GM19455 (cell line): ENCODE results near the gene SSUH2.

ENCODE experiments used
- ATAC-seq: cut with Tn5 transposase; IDR thresholded peaks from one replicate; pipeline ENCODE4 v1.9.1; 2021; ENCODE audit not compliant: unreplicated experiment

Gene SSUH2

DNA sequence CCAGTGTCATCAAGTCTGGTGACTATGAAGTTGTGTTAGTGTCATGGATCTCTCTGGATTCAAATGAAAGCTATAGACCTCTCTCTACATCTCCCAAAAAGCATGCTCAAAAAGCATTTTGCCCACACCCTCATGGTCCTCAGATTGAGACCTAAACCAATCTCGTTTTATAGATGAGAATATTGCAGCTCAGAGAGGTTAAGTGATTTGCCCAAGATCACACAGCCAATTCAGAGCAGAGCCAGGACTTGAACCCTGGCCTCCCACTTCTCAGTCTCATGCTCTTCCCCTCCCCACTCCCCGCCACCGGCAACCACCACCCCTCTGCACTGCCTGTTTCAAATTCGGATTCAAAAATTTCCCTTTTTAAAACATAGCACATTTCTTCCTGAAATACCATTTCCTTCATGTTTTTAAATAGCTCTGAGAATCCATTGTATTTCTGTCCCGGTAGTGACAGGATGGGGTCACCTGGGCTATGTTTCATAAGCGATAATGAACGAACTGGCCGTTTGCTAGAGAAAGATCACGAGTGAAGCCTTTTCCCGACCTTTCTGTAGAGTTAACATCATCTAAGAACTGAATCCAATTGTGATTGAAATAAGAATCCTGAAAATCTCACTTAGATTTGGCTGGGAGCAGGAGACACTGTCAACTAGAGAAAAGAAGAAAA lies 769 bp downstream of the SSUH2 start:
- ATAC-seq, result no peak

DNA sequence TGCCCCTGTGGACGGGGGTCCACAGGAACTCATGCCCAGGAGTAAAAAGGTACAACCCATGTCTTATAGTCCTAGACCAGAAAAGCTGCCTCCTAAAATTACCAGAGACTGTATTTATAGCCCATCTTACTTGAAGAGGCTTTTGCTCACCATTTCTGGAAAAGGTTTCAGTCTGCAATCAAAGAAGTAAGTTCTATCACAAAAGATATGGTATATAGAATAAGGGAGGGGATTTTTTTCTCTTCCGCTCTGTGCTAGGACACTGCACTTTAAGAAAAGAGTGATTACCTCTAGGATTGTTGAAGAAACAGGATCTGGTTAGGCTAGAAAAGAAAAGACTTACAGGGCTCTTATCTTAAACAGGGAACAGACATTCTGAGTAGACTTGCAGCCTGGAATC lies 2.6 kb downstream of the SSUH2 start:
- ATAC-seq, result no peak

DNA sequence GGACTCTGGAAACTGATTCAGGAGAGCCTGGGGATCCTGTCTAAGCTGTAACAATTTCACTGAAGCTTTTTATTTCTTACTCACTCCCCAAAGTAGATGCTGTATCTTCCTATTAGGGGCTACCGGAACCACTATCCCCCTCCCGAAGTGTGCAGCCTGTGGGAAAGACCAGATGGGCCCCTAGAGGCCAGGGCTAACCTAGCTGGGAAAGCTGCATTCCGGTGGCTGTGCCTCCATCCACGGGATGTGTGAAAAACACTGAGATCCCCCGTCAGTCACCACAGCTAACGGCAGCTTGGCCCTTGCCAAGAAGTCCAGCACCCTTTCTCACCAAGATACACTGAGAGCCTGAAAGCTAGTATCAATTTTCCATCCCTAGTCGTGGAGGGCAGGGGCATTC lies 3.1 kb downstream of the SSUH2 start:
- ATAC-seq, result no peak

DNA sequence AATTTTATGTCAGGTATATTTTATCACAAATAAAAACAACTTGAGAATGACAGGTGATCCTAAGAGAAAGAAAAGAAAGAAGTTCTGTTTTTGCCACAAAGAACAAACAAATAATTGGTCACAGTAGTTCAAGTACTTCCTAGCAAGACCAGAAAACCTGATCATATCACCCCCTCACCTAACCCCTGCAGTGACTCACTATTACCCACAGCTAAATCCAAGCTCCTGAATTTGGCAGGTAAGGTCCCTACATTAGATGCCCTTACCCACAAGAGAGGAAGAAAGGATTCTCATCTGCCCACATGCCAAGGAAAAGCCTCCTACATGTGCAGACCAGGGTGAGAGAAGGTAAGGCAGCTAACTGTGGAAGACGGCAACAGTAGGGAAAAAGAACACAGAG lies 4.4 kb downstream of the SSUH2 start:
- ATAC-seq, result no peak

DNA sequence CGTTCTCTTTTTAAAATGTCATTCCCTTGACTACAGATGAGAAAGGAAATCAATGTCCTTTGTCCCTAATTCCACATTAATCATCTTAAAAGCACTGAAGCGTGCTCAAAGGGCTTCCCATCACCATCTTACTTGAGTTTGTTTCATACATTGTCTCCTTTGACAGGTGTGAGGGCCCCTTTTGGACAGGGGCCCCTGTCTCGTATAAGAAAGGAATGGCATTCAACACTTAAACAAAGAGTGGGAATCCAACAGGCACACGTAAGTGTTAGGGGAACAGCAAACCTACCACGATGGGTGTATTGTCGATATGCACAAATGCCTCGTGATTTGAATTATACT lies 5.0 kb downstream of the SSUH2 start:
- ATAC-seq, result no peak

DNA sequence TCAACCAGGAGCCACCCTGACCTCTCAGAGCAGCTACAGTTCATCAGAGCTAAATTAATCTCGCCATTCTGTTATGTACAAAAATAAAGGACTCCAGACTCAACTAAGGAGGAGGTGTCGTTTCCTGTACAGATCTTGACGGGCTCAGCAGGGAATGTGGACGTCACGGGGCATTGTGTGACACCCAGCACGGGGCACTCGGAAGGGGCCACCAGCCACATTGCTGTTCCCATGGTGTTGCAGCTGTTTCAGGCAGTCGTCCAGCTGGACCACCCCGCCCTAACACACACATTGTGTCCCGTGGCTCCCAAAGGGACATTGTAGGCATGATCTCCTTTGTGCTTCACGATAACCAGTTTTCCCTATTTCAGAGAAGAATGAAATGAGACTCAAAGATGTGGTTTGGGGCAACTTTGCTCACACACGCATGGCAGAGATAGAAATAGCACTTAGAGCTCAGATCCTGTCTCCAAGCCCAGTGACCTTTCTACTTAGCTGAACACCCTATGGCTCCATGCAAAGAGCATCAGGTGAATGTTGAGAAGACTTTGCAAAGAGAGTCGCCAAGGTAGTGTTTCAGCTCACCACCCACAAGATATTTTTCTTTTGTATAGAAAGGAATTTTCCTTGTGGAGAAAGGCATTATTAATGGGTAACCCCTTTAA lies 5.5 kb downstream of the SSUH2 start:
- ATAC-seq, result no peak

DNA sequence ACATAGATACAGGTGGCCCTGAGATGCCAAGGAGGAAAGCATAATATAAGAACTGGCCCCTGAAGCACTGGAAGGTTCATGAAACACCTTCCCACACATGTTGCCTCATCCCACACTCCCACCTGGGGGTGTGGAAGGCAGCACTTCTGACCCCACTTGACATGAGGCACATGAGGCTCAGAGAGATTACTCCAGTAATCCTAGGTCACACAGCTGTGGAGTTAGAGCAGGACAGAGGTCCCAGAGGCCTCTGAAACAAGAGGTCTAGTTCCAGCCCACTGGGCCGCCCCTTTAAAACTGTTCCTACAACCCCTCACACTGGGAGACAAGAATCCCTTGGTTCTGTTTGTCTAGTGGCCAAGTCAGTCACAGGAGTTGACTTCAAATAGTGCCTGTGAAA lies 7.2 kb downstream of the SSUH2 start:
- no peak for ATAC-seq

DNA sequence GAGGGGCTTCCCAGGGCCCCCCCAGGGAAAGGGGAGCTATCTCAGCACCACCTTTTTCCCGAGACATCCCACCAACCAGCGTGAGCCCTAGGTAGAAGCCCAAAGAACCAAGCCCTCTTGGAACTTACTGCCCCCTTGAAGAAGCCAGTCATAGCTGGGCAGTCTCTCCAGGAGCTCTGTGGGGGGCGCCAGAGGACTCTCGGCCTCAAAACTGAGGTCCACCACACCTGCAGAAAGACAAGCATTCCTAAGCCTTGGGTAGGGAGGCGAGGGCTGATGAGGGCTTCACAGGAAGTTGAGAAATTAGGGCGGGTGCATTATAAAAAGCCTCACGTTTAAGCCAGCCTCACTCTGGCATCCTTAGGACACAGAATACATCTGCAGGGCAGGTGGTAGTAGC lies 9.0 kb downstream of the SSUH2 start:
- ATAC-seq, result no peak

DNA sequence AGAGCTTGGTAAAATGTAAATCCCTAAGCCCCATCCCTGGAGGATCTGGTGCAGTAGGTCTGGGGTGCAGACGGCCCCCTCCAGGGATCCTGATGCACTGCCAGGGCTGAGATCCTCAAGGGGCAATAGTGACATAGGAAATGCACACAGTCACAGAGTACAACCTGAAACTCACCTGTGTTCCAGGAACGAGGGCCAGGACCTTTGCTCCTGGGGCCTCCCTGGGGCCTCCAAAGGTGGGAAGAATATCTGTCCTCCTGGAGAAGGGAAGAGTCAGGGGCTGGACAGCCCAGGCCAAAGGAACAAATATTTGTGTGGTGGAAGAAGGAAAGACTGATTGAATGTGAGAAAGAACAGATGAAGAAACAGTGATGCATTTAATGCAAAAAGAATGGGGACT lies 9.5 kb downstream of the SSUH2 start:
- ATAC-seq, result no peak

DNA sequence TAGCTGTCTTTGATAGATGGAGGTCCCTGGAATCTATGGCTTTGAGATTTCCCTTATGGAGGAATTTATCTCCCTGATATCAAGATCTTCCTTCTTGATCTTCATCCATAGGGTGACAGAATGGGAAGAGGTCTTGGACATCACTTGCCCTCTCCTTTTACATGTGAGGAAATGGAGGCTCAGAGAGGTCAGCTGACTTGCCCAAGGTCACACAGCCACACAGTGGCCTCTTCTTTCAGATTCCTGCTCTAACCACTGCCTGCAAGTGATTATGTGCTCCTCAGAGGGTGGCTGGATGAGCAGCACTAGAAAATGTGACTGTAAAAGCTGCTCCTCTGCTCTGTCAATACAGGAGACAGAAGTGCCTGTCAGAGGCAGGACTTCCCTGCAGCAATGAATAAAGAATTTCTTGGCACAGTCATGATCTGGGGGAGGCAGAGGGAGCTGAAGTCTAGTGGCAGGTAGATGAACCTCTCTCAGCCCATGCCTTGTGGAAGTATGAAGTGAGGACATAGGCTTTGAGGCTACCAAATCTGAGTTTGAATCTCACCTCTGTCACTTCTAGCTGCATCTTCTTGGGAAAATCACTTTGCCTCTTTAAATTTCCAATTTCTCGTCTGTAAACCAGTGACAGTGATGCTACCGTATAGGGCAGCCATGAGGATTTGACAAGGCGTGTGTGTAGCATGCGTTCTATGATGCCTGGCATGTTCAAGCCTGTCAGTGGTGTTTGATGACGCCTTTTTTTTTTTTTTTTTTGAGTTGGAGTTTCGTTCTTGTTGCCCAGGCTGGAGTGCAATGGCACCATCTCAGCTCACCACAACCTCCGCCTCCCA lies 12.0 kb downstream of the SSUH2 start:
- no peak for ATAC-seq

DNA sequence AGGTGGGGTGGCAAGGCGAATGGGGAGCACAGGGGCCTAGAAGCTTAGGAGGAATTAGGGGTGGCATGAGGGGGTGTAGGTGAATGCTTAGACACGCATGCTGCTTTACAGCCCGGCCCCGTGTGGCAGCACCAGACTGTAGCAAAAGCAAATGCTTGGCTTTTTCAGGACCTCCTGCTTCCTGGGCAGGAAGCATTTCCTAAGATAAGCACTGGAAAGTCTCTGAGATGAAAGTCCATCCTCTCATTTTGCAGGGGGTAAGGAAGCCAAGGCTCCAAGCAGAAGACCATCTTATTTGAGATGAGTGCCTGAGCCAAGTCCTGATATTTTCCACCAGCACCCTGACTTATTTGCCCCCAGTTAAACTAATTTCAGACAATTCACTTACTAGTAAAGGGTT lies 12.9 kb downstream of the SSUH2 start:
- no peak for ATAC-seq

DNA sequence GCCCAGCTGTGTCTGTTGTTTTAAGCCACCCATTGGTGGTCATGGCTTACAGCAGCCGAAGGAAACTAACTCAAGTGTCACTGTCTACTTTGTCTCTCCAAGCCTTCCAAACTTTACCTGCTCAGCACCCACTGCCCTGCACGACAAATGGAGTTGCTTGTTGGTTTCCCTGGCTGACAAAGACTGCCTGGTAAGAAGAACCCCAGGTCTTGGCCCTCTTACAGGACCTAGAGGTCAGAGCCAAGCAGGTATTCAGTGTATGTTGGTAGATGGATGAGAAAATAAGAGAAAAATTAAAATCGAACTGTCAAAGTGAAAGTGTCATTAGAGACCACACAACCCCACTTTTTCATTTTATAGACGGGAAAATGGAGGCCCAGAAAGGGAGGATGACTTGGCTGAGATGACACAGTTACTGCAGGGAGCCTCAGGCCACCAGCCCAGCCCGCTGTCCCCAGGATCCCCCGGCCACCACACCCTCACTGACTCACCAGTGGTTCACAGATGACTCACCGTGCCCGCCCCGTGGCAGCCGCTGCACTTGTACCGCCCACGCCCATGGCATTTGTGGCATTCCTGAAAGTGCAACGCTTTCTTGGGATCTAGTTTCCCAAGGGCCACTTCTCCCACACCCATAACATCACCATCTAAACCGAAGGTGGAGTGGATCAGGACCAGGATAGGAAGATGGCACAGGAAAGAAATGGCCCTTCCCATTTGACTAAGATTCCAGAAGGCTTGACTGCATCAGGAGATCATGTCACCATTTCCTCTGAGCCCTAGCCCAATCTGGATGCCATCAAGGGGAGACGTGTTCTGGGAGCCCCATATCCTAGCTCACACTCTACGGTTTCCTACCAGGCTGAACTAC lies 15.2 kb downstream of the SSUH2 start:
- peak; percentile 59 for ATAC-seq

DNA sequence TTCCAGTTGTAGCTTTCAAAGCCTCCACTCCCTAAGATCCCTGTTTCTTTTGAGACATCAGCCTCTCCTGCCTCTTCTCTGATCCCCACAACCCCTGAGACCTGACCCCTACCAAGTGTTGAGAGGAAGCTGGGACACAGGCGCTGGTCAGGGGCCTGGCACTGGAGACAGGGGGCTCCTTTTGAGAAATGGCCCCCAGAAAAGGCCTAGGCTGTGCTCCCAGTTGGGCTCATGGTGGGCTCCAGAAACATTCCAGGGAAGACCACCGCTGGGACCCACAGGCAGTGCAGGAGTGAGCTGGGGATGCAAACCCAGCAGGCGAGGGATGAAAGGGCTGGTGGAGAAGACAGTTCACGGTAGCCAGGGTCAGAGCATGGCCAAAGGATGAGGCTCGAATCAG lies 16.6 kb downstream of the SSUH2 start:
- no peak for ATAC-seq

DNA sequence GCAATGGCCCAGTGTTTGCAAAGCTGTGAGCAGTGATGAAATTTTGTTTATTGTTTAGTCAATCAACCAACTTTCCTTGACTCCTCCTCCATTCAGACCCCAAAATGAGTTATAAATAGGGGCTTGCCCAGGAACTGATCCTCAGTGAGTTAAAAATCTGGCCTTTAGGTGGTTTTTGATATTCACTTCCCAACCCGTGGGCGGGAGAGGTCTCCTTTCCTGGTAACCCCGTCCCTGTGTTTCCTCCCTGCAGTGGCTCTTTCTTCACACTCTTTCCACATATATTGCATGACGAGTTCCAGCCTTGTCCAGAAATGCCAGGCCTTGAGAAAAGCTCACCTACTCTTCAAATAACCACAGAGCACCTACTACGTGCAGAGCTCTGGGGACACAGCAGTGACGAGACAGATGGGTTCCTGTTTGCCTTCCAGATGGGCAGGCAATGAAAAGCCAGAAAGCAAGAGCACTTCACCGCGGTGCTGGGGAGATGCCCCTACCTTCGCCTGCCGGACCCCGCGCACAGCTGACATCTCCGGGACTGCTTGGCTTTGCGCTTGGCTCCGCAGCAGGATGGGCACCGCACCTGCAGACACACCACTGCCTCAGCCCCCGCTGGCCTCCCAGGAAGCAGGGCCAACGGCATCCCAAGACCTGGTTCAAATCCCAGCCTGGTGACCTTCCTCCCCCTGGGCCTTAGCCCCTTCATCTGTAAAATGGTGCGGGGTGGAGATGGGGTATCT lies 17.2 kb downstream of the SSUH2 start:
- ATAC-seq, result no peak

DNA sequence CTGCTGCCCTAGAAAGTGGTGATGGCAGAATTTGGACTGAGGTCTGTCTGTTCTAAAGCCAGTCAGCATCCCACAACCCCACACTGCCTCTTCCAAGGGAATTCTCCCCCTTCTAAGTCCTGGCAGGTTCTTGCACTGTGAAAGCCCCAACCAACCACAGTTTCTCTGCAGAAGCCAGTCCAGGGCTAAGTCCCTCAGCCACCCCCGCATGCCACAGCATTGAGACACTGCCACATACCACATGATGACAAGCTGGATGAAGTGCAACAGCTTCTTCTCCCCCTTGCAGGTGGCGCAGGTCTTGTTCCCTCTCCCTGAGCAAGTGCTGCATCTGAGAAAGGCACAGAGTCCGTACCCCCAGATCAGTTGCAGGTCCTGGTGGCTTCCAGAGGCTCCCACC lies 18.6 kb downstream of the SSUH2 start:
- ATAC-seq, result no peak

DNA sequence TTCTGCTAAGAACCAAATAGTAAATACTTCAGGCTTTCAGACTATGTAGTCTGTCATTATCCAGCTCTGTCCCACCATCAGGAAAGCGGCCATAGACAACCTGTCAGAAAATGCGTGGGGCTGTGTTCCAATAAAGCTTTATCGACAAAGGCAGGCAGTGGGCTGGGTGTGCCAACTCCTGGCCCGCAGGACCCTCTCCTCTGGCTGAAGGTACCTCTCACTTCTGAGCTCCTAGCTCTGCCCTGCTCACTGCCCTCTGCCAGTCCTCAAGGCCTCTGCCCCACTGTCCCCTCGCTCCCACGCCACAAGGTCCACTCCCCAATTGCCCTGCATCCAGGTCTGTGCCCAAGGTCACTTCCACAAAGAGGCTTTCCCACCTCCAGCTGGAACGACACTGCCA lies 20.0 kb downstream of the SSUH2 start:
- no peak for ATAC-seq

DNA sequence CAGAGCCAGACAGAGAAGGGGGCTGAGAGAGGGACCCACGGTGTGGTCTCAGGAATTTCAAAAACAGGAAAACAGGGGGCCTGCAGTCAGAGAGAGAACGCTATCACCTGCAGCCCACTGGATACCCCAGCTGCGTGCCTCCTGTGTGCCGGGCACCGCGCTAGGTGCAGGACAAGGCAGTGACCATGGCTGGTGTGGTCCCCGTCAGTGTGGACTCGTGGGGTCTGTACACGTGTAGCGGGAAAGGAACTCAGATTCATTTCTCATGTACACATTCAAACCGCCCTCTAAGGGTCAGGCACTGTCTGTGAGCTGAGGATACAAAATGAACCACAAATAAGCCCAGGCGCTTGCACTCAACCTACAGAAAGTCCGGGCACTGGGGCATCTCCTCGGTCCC lies 20.9 kb downstream of the SSUH2 start:
- ATAC-seq, result no peak

DNA sequence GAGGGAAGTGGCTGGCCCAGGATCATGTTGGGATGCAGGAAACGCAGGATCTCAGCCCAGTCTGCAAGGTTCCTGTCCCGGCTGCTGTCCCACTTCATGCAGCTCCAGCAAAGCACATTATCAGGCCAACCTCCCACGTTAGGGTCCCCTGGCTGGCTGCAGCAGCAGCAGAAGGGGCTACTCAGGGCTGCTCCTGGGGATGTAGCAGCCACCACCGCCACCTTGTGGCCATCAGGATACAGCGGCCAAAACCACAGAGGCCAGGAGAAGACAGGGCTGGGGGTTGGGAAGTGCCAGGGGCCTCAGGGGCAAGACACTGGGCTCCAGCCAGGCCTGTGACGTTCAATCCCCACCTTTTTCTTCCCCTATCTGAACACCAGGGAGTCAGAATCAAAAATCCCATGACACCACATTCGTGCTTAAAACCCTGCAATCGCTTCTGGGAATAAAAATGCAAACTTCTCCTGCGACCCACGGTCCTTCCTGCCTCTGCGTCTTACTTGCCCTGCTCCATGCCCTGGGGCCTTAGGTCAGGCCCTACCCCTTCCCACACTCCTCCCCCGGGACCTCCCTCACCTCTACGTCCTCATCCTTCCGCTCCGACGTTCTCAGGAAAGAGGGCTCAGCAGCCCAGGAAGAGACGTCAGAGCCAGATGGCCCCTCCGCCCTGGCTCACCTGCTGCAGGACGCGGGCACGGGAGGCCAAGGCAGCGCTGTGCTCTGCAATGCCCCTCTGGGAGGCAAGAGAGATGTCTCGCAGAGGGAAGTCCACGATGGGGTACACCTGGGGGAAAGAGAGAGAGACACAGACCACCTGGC lies 21.5 kb downstream of the SSUH2 start:
- peak; percentile 86 for ATAC-seq

DNA sequence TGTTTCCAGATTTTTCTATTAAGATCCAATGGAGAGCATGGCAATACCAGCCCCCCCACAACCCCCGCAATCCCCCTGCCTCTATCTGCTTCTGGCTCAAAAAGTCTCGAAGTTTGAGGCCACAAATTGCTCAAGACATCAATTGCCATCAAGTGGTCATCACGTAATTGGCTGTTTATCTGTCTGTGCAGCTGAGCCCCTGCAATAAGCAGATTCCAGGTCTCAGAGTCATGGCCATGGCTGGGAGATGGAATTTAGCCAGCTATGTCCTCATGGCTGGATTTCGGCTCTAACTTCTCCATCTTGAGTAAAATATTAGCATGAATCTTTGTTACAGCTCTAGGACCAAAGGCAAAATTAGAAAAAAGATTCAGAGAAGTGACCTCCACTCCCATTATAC lies 22.7 kb downstream of the SSUH2 start:
- no peak for ATAC-seq

DNA sequence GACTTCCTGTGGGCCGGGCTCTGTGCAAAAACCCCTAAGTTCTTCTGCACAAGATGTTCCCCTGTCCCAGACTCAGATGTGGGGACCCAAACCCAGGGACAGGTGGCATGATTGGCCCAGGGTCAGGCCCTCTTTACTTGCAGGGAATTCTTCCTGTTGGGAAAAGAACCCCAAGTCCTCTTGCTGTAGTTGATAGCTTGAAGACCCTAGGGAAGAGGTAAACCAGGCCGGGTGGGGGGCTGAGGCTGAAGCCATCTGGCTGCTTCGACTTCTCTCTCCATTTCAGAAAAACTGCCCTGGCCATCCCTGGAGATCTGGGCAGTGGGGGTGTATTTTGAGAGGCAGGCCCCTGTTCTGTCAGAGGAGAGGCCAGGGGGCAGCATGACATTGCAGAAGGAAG lies 23.5 kb downstream of the SSUH2 start:
- ATAC-seq, result no peak
